Tibial artery (tissue), 4 donors: Measurements from ENCODE around the gene HOGA1.
"Not testable (repeated sequence)": the region's sequence is repeated elsewhere in the genome, so short reads cannot be mapped to it uniquely, and the experiment has no call there.

Source experiments
- DNase-seq, 2 donors: peaks; one replicate each; pipeline ENCODE4 v3.0.0-alpha.2; 2019
- H3K27ac ChIP-seq, 2 donors: fragments of 200-600 bp; sonication (generic) in 1 of 2; 1 replicate in 1 of 2; 2 replicates in 1 of 2; pipeline ENCODE4 v1.5.1; 2018 to 2019; ENCODE audit warnings: mild to moderate bottlenecking in 1 of 2
- H3K27me3 ChIP-seq, 2 donors: fragments of 200-600 bp; sonication (generic) in 1 of 2; one replicate each; pipeline versions ENCODE4 v1.5.1 to v1.6.0; 2016 to 2019
- H3K36me3 ChIP-seq, 3 donors: fragments of 200-600 bp; sonication (generic) in 2 of 3; one replicate each; pipeline ENCODE4 v1.5.1; 2016 to 2019; ENCODE audit warnings: mild to moderate bottlenecking in 2 of 3
- H3K4me1 ChIP-seq, 4 donors: fragments of 200-600 bp; sonication (generic) in 2 of 4; 1 replicate in 3 of 4; 2 replicates in 1 of 4; pipeline ENCODE4 v1.5.1; 2016 to 2019
- H3K4me3 ChIP-seq, 2 donors: fragments of 200-600 bp; sonication (generic) in 1 of 2; 1 replicate in 1 of 2; 2 replicates in 1 of 2; pipeline ENCODE4 v1.5.1; 2018 to 2019; ENCODE audit warnings: mild to moderate bottlenecking in 2 of 2
- H3K9me3 ChIP-seq, 3 donors: fragments of 200-600 bp; sonication (generic) in 1 of 3; one replicate each; pipeline ENCODE4 v1.5.1; 2016 to 2019
- intact Hi-C: fragments of 100-400 bp; cut with DNase I; formaldehyde crosslinking; loops from one replicate; pipeline ENCODE4 v1.15.0; 2023; ENCODE audit warnings: low total_unique reads
- TF ChIP-seq, protein P1 (sequence below), 2 experiments: fragments of 200-600 bp in 1 of 2; fragments of 450-650 bp in 1 of 2; IDR thresholded peaks; one replicate each; pipeline ENCODE4 v1.5.1; 2017 to 2019; ENCODE audit warnings: antibody characterized with exemption in 2 of 2, mild to moderate bottlenecking in 1 of 2, moderate library complexity in 1 of 2

The HOGA1 gene

GRCh38 chr10:97640174-97640867, 56.1 kb downstream of the HOGA1 start, which contains the start of gene PI4K2A:
TSS of gene PI4K2A (plus strand) at chr10:97640671. CDS start at chr10:97640743, 72 bp downstream.
- Histone ChIP-seq H3K9me3 (no peaks in the 10 kb centered on the region), H3K27me3 (no peaks in the 10 kb centered on the region), H3K4me3 (peak within 1 kb of the TSS; percentile 80 to 89), H3K27ac (peak within 1 kb of the TSS; percentile 80 to 83), H3K36me3 (peaks cover 0 to 13% (median 9%) of the 10 kb centered on the region in 3 donors), H3K4me1 (peaks cover 0 to 21% (median 13%) of the 10 kb centered on the region in 4 donors)
- DNase-seq, result peak; percentile 99
- TF ChIP-seq, protein P1, sequence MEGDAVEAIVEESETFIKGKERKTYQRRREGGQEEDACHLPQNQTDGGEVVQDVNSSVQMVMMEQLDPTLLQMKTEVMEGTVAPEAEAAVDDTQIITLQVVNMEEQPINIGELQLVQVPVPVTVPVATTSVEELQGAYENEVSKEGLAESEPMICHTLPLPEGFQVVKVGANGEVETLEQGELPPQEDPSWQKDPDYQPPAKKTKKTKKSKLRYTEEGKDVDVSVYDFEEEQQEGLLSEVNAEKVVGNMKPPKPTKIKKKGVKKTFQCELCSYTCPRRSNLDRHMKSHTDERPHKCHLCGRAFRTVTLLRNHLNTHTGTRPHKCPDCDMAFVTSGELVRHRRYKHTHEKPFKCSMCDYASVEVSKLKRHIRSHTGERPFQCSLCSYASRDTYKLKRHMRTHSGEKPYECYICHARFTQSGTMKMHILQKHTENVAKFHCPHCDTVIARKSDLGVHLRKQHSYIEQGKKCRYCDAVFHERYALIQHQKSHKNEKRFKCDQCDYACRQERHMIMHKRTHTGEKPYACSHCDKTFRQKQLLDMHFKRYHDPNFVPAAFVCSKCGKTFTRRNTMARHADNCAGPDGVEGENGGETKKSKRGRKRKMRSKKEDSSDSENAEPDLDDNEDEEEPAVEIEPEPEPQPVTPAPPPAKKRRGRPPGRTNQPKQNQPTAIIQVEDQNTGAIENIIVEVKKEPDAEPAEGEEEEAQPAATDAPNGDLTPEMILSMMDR (IDR thresholded peaks at IDR 0.05), result no peak
- intact Hi-C loops, result no loop called here

GRCh38 chr10:97640868-97641811, 57.0 kb downstream of the HOGA1 start:
- Histone ChIP-seq H3K9me3 (no peaks in the 10 kb centered on the region), H3K27ac (peak overlapping the region; percentile 80 to 83), H3K27me3 (no peaks in the 10 kb centered on the region), H3K4me3 (peak overlapping the region; percentile 80 to 89), H3K36me3 (peaks cover 0 to 15% (median 12%) of the 10 kb centered on the region in 3 donors), H3K4me1 (peaks cover 0 to 21% (median 13%) of the 10 kb centered on the region in 4 donors)
- intact Hi-C loops, result no loop called here
- DNase-seq, result peak; percentile 41 to 68
- TF ChIP-seq, protein P1 (IDR thresholded peaks at IDR 0.05), result no peak

DNA sequence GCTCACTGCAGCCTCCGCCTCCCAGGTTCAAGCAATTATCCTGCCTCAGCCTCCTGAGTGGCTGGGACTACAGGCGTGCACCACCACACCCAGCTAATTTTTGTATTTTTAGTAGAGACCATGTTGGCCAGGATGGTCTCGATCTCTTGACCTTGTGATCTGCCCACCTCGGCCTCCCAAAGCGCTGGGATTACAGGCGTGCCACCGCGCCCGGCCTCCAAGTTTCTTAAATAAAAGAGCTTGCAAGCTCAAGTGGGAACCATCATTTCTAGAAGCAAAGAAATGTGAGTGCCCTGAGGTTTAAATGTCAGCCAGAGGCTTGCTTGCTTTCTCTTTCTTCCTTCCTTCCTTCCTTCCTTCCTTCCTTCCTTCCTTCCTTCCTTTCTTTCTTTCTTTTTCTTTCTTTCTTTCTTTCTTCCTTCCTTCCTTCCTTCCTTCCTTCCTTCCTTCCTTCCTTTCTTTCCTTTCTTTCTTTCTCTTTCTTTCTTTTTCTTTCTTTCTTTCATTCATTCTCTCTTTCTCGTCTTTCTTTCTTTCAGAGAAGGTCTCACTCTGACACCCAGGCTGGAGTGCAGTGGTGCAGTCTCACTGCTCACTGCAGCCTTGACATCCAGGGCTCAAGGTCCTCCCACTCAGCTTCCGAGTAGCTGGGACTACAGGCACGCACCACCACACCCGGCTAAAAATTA, 58.4 kb downstream of the HOGA1 start:
- intact Hi-C loops, H3K9me3 ChIP-seq, H3K27ac ChIP-seq, H3K4me3 ChIP-seq, DNase-seq, H3K27me3 ChIP-seq: not testable (repeated sequence)
- peaks cover 0 to 23% (median 14%) of the 10 kb centered on the region in 4 donors for H3K4me1 ChIP-seq
- H3K36me3 ChIP-seq, result peaks cover 0 to 20% (median 17%) of the 10 kb centered on the region in 3 donors

- TF ChIP-seq, protein P1 (IDR thresholded peaks at IDR 0.05), result no peak
- no peak for DNase-seq
- Histone ChIP-seq H3K36me3 (peaks cover 0 to 20% (median 17%) of the 10 kb centered on the region in 3 donors), H3K27ac (no peak overlapping the region), H3K4me1 (peaks cover 0 to 27% (median 18%) of the 10 kb centered on the region in 4 donors), H3K27me3 (no peaks in the 10 kb centered on the region), H3K9me3 (no peaks in the 10 kb centered on the region), H3K4me3 (no peak overlapping the region)
- intact Hi-C loops, result no loop called here
Measured at GRCh38 chr10:97643441-97643985, 59.3 kb downstream of the HOGA1 start.

DNA sequence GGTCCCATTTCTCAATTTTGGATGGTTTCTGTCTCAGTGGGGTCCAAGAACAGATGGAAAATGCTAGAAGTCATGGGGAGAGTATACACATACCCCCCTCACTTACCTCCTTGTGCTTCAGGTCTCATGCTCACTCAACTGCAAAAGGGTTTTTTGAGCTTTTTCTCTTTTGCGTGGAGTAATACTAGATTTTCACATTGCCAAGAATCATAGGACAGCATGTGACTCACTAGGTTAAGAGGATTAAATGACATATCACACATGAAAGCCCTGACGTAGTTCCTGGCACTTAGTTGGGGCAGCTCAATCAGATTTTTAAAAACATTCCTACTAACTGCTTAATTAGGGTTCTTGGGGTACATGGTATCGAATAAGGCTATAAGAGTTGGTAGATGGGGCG, 60.7 kb downstream of the HOGA1 start:
- peaks cover 0 to 41% (median 18%) of the 10 kb centered on the region in 4 donors for H3K4me1 ChIP-seq
- TF ChIP-seq, protein P1 (IDR thresholded peaks at IDR 0.05), result no peak
- intact Hi-C loops, result no loop called here
- no peak overlapping the region for H3K4me3 ChIP-seq
- no peak overlapping the region for H3K27ac ChIP-seq
- no peaks in the 10 kb centered on the region for H3K9me3 ChIP-seq
- no peaks in the 10 kb centered on the region for H3K27me3 ChIP-seq
- DNase-seq, result no peak
- H3K36me3 ChIP-seq, result peaks cover 0 to 20% (median 17%) of the 10 kb centered on the region in 3 donors
